ENCODE data around the gene PRDM16. TPM values are rescaled to one million over a fixed set of nuclear protein-coding genes. Genes with fewer than 3 reads are reported as not detected.

The PRDM16 gene
- total RNA-seq, 1 experiment from 2014 or later, result 0.17 TPM

- Mint-ChIP-seq H3K9me3 (peaks cover 2 to 18% of the 10 kb centered on the region in 2 experiments; a peak in 3 of 5 replicates), H3K4me3 (no peak overlapping the region)
These were observed 412.0 kb downstream of the PRDM16 start for GRCh38 chr1:3481046-3481445.

More at GRCh38 chr1:3481046-3481445, 412.0 kb downstream of the PRDM16 start:
- Histone ChIP-seq H3K9me3 (ENCODE audit: control insufficient read depth, low read depth, low read length) (no peaks in the 10 kb centered on the region), H4K91ac (ENCODE audit: insufficient read length, low read depth, low read length) (no peak overlapping the region), H3K14ac (ENCODE audit: insufficient read depth, low read length) (no peak overlapping the region), H3T11ph (ENCODE audit: low read length) (no peak overlapping the region), H3K79me1 (ENCODE audit: insufficient read depth, low read depth, low read length, poor library complexity, severe bottlenecking) (no peaks in the 10 kb centered on the region), H3K23ac (ENCODE audit: insufficient read length, low read depth, low read length) (no peak overlapping the region), H4K8ac (replicated peaks; ENCODE audit: insufficient read length, low read depth, low read length) (no peak overlapping the region), H2AK5ac (ENCODE audit: insufficient read length, low read length) (no peak overlapping the region), H4K20me1 (ENCODE audit: control insufficient read depth, insufficient read depth, insufficient read length) (no peaks in the 10 kb centered on the region), H3K23me2 (ENCODE audit: insufficient read length, low read depth, low read length, poor library complexity, severe bottlenecking) (no peaks in the 10 kb centered on the region), H3K79me2 (ENCODE audit: insufficient read depth, low read length) (no peaks in the 10 kb centered on the region), H3K4me1 (ENCODE audit: insufficient read depth, low read length) (no peaks in the 10 kb centered on the region), H2AFZ (ENCODE audit: low read length) (no peak overlapping the region), H4K5ac (ENCODE audit: insufficient read length, low read depth, low read length) (no peak overlapping the region), H2BK12ac (ENCODE audit: insufficient read length, low read depth, low read length) (no peak overlapping the region), H3K27ac (ENCODE audit: insufficient read length, low read depth, low read length) (no peak overlapping the region), H3K4ac (ENCODE audit: low read depth, low read length) (no peak overlapping the region), H3K56ac (ENCODE audit: insufficient read length, low read depth, low read length) (no peak overlapping the region), H2BK5ac (ENCODE audit: insufficient read length, low read length) (no peak overlapping the region), H2BK120ac (ENCODE audit: low read depth, low read length, poor library complexity, severe bottlenecking) (no peak overlapping the region), H3K4me2 (ENCODE audit: insufficient read depth, insufficient read length, low read length) (no peak overlapping the region), H2BK20ac (ENCODE audit: low read depth, low read length, poor library complexity, severe bottlenecking) (no peak overlapping the region), H3K9ac (ENCODE audit: extremely low read depth, insufficient read length, low read length) (no peak overlapping the region), H3K27me3 (ENCODE audit: insufficient read depth, low read length) (no peaks in the 10 kb centered on the region), H3K18ac (ENCODE audit: insufficient read length, low read depth, low read length) (no peak overlapping the region), H2BK15ac (ENCODE audit: low read depth, low read length) (no peak overlapping the region)
- H3K27me3 Mint-ChIP-seq (ENCODE audit: low read depth), result peaks cover 4% of the 10 kb centered on the region
- WGBS (ENCODE audit: extremely low coverage, insufficient read length, low lambda C conversion rate), result no CpG with 5 or more reads among the region's 15 CpGs
- no peak for DNase-seq
- TF ChIP-seq, protein P1, sequence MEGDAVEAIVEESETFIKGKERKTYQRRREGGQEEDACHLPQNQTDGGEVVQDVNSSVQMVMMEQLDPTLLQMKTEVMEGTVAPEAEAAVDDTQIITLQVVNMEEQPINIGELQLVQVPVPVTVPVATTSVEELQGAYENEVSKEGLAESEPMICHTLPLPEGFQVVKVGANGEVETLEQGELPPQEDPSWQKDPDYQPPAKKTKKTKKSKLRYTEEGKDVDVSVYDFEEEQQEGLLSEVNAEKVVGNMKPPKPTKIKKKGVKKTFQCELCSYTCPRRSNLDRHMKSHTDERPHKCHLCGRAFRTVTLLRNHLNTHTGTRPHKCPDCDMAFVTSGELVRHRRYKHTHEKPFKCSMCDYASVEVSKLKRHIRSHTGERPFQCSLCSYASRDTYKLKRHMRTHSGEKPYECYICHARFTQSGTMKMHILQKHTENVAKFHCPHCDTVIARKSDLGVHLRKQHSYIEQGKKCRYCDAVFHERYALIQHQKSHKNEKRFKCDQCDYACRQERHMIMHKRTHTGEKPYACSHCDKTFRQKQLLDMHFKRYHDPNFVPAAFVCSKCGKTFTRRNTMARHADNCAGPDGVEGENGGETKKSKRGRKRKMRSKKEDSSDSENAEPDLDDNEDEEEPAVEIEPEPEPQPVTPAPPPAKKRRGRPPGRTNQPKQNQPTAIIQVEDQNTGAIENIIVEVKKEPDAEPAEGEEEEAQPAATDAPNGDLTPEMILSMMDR (conservative IDR thresholded peaks at IDR 0.05), result no peak
- no peak overlapping the region for H3K27ac Mint-ChIP-seq
- peaks cover 2 to 3% of the 10 kb centered on the region in 2 experiments; a peak in 3 of 4 replicates for H3K4me1 Mint-ChIP-seq
- peaks cover 0 to 16% (median 9%) of the 10 kb centered on the region in 3 experiments; a peak in 4 of 7 replicates for H3K36me3 Mint-ChIP-seq (ENCODE audit: insufficient read depth in 1 of 3, low read depth in 3 of 3)

Data from H9 (cell line).